T-helper 2 cell treated with Interferon-gamma antibody and Interleukin-4, amounts not matched to agents 5 μg/mL and 100 μg/mL, for 36 hours (primary cell): Measurements from ENCODE around the gene WFIKKN1.

Experiments
- DNase-seq: peaks from one replicate; pipeline ENCODE4 v3.0.0; 2021; ENCODE audit warnings: low spot score
- H3K27ac Mint-ChIP-seq: one replicate; pipeline ENCODE4 v1.8.0; 2021; ENCODE audit warnings: mild to moderate bottlenecking, mixed read lengths
- H3K27me3 Mint-ChIP-seq: one replicate; pipeline ENCODE4 v1.8.0; 2021; ENCODE audit warnings: low read depth, mixed read lengths
- H3K36me3 Mint-ChIP-seq: one replicate; pipeline ENCODE4 v1.8.0; 2021; ENCODE audit warnings: low read depth, mixed read lengths
- H3K4me1 Mint-ChIP-seq: one replicate; pipeline ENCODE4 v1.8.0; 2021; ENCODE audit warnings: low read depth, mixed read lengths
- H3K4me3 Mint-ChIP-seq: one replicate; pipeline ENCODE4 v1.8.0; 2022; ENCODE audit warnings: mild to moderate bottlenecking, moderate library complexity, mixed read lengths
- H3K9me3 Mint-ChIP-seq: one replicate; pipeline ENCODE4 v1.8.0; 2021; ENCODE audit warnings: mixed read lengths

The WFIKKN1 gene

GRCh38 chr16:643050-643368 lies 12.2 kb downstream of the WFIKKN1 start:
- Mint-ChIP-seq H3K36me3 (no peaks in the 10 kb centered on the region), H3K9me3 (no peaks in the 10 kb centered on the region), H3K4me3 (peak overlapping the region; percentile 75), H3K4me1 (peaks cover 9% of the 10 kb centered on the region), H3K27ac (peak overlapping the region; percentile 41), H3K27me3 (no peaks in the 10 kb centered on the region)
- no peak for DNase-seq

- no peak for DNase-seq
- H3K9me3 Mint-ChIP-seq = no peaks in the 10 kb centered on the region
- H3K4me1 Mint-ChIP-seq = peaks cover 9% of the 10 kb centered on the region
- H3K36me3 Mint-ChIP-seq = no peaks in the 10 kb centered on the region
- H3K4me3 Mint-ChIP-seq = peak overlapping the region; percentile 55
- no peaks in the 10 kb centered on the region for H3K27me3 Mint-ChIP-seq
- peak overlapping the region; percentile 21 for H3K27ac Mint-ChIP-seq
These were observed 13.8 kb downstream of the WFIKKN1 start for GRCh38 chr16:644556-644955.

GRCh38 chr16:645852-646678 lies 15.3 kb downstream of the WFIKKN1 start:
- Mint-ChIP-seq H3K27ac (no peak overlapping the region), H3K27me3 (no peaks in the 10 kb centered on the region), H3K4me3 (no peak overlapping the region), H3K36me3 (no peaks in the 10 kb centered on the region), H3K9me3 (no peaks in the 10 kb centered on the region), H3K4me1 (peaks cover 9% of the 10 kb centered on the region)
- DNase-seq = no peak

GRCh38 chr16:646679-647172 lies 15.9 kb downstream of the WFIKKN1 start:
- DNase-seq = no peak
- no peaks in the 10 kb centered on the region for H3K36me3 Mint-ChIP-seq
- H3K9me3 Mint-ChIP-seq = no peaks in the 10 kb centered on the region
- H3K4me1 Mint-ChIP-seq = peaks cover 9% of the 10 kb centered on the region
- H3K27me3 Mint-ChIP-seq = no peaks in the 10 kb centered on the region
- H3K4me3 Mint-ChIP-seq = no peak overlapping the region
- no peak overlapping the region for H3K27ac Mint-ChIP-seq

- no peak overlapping the region for H3K4me3 Mint-ChIP-seq
- peaks cover 9% of the 10 kb centered on the region for H3K4me1 Mint-ChIP-seq
- H3K9me3 Mint-ChIP-seq = no peaks in the 10 kb centered on the region
- no peaks in the 10 kb centered on the region for H3K27me3 Mint-ChIP-seq
- no peak for DNase-seq
- no peak overlapping the region for H3K27ac Mint-ChIP-seq
- H3K36me3 Mint-ChIP-seq = no peaks in the 10 kb centered on the region
These were observed 16.6 kb downstream of the WFIKKN1 start for GRCh38 chr16:647173-647902.

- Mint-ChIP-seq H3K4me1 (peaks cover 9% of the 10 kb centered on the region), H3K9me3 (no peaks in the 10 kb centered on the region), H3K4me3 (peak overlapping the region; percentile 78), H3K27me3 (no peaks in the 10 kb centered on the region), H3K27ac (peak overlapping the region; percentile 69), H3K36me3 (no peaks in the 10 kb centered on the region)
- DNase-seq = peak; percentile 40
These were observed 17.4 kb downstream of the WFIKKN1 start for GRCh38 chr16:648071-648780.

GRCh38 chr16:648781-649589 lies 18.2 kb downstream of the WFIKKN1 start, which contains the start of gene WDR90:
Gene WDR90, plus strand, starts transcription at chr16:649365. Its CDS starts 52 bp downstream, at chr16:649417.
- Mint-ChIP-seq H3K4me1 (peaks cover 6% of the 10 kb centered on the region), H3K9me3 (no peaks in the 10 kb centered on the region), H3K27ac (peak within 1 kb of the TSS; percentile 69), H3K27me3 (no peaks in the 10 kb centered on the region), H3K36me3 (no peaks in the 10 kb centered on the region), H3K4me3 (peak within 1 kb of the TSS; percentile 78)
- peak; percentile 93 for DNase-seq

GRCh38 chr16:649631-650030 lies 18.8 kb downstream of the WFIKKN1 start:
- Mint-ChIP-seq H3K4me3 (peak overlapping the region; percentile 77), H3K4me1 (peaks cover under 1% of the 10 kb centered on the region), H3K9me3 (no peaks in the 10 kb centered on the region), H3K27ac (peak overlapping the region; percentile 43), H3K36me3 (no peaks in the 10 kb centered on the region), H3K27me3 (no peaks in the 10 kb centered on the region)
- no peak for DNase-seq

GRCh38 chr16:651844-652243 lies 21.1 kb downstream of the WFIKKN1 start:
- H3K27me3 Mint-ChIP-seq = no peaks in the 10 kb centered on the region

GRCh38 chr16:652454-653305 lies 21.9 kb downstream of the WFIKKN1 start:
- Mint-ChIP-seq H3K9me3 (no peaks in the 10 kb centered on the region), H3K27me3 (no peaks in the 10 kb centered on the region), H3K4me3 (no peak overlapping the region), H3K27ac (no peak overlapping the region), H3K36me3 (no peaks in the 10 kb centered on the region), H3K4me1 (no peaks in the 10 kb centered on the region)
- no peak for DNase-seq

More at GRCh38 chr16:651844-652243, 21.1 kb downstream of the WFIKKN1 start:
- Mint-ChIP-seq H3K4me1 (no peaks in the 10 kb centered on the region), H3K4me3 (no peak overlapping the region), H3K36me3 (no peaks in the 10 kb centered on the region), H3K9me3 (no peaks in the 10 kb centered on the region), H3K27ac (no peak overlapping the region)
- no peak for DNase-seq

- no peaks in the 10 kb centered on the region for H3K36me3 Mint-ChIP-seq
- no peak for DNase-seq
- no peaks in the 10 kb centered on the region for H3K27me3 Mint-ChIP-seq
- H3K4me1 Mint-ChIP-seq = no peaks in the 10 kb centered on the region
- no peaks in the 10 kb centered on the region for H3K9me3 Mint-ChIP-seq
- H3K27ac Mint-ChIP-seq = no peak overlapping the region
- no peak overlapping the region for H3K4me3 Mint-ChIP-seq
These were observed 23.2 kb downstream of the WFIKKN1 start for GRCh38 chr16:654034-654433.

GRCh38 chr16:657487-657886 lies 26.7 kb downstream of the WFIKKN1 start:
- H3K4me1 Mint-ChIP-seq = peaks cover 5% of the 10 kb centered on the region
- no peaks in the 10 kb centered on the region for H3K9me3 Mint-ChIP-seq
- H3K4me3 Mint-ChIP-seq = no peak overlapping the region
- no peaks in the 10 kb centered on the region for H3K36me3 Mint-ChIP-seq
- H3K27me3 Mint-ChIP-seq = no peaks in the 10 kb centered on the region
- H3K27ac Mint-ChIP-seq = no peak overlapping the region
- DNase-seq = no peak
